Subcutaneous abdominal adipose tissue (tissue), 5 donors: ENCODE measurements around the gene LSAMP.

Source experiments
- H3K27ac ChIP-seq: one replicate; pipeline ENCODE4 v1.7.0; 2013; ENCODE audit warnings: low read depth, mild to moderate bottlenecking, inconsistent platforms, low read length, moderate library complexity
- H3K27me3 ChIP-seq, 5 donors: one replicate each; pipeline ENCODE4 v1.7.0; 2013; ENCODE audit warnings: low read length in 5 of 5, inconsistent platforms in 1 of 5; ENCODE audit not compliant: control insufficient read depth in 5 of 5, insufficient read depth in 4 of 5
- H3K36me3 ChIP-seq, 5 donors: one replicate each; pipeline ENCODE4 v1.7.0; 2013; ENCODE audit warnings: low read length in 5 of 5; ENCODE audit not compliant: control insufficient read depth in 5 of 5, insufficient read depth in 5 of 5
- H3K4me1 ChIP-seq, 5 donors: one replicate each; pipeline ENCODE4 v1.7.0; 2013; ENCODE audit warnings: low read length in 5 of 5, mild to moderate bottlenecking in 3 of 5, moderate library complexity in 1 of 5; ENCODE audit not compliant: control insufficient read depth in 5 of 5, insufficient read depth in 5 of 5
- H3K4me3 ChIP-seq, 5 donors: one replicate each; pipeline ENCODE4 v1.7.0; 2013; ENCODE audit warnings: low read length in 5 of 5, low read depth in 1 of 5
- H3K9ac ChIP-seq, 5 donors: one replicate each; pipeline ENCODE4 v1.7.0; 2013; ENCODE audit warnings: low read length in 5 of 5, mild to moderate bottlenecking in 4 of 5, moderate library complexity in 3 of 5
- H3K9me3 ChIP-seq, 5 donors: one replicate each; pipeline ENCODE4 v1.7.0; 2013; ENCODE audit warnings: low read length in 5 of 5; ENCODE audit not compliant: control insufficient read depth in 5 of 5
- donor health status: healthy.
- donor health status: healthy.
- donor health status: healthy.
- donor health status: healthy.
- donor health status: healthy.

LSAMP gene

GRCh38 chr3:115930922-115931321 lies 514.4 kb downstream of the LSAMP start:
- Histone ChIP-seq H3K9me3 (no peaks in the 10 kb centered on the region), H3K4me1 (peaks cover 0 to 1% (median 0%) of the 10 kb centered on the region in 5 donors), H3K4me3 (no peak overlapping the region), H3K27me3 (no peaks in the 10 kb centered on the region), H3K9ac (no peak overlapping the region), H3K36me3 (no peaks in the 10 kb centered on the region), H3K27ac (no peak overlapping the region)

GRCh38 chr3:115930168-115930567 lies 515.1 kb downstream of the LSAMP start:
- Histone ChIP-seq H3K4me3 (no peak overlapping the region), H3K27ac (no peak overlapping the region), H3K9me3 (no peaks in the 10 kb centered on the region), H3K4me1 (peaks cover 0 to 1% (median 0%) of the 10 kb centered on the region in 5 donors), H3K9ac (no peak overlapping the region), H3K36me3 (no peaks in the 10 kb centered on the region), H3K27me3 (no peaks in the 10 kb centered on the region)

- Histone ChIP-seq H3K36me3 (no peaks in the 10 kb centered on the region), H3K9ac (no peak overlapping the region), H3K4me1 (peaks cover 0 to 1% (median 0%) of the 10 kb centered on the region in 5 donors), H3K4me3 (no peak overlapping the region), H3K27ac (no peak overlapping the region), H3K27me3 (no peaks in the 10 kb centered on the region), H3K9me3 (no peaks in the 10 kb centered on the region)
These were observed 516.9 kb downstream of the LSAMP start for GRCh38 chr3:115928376-115928775.

GRCh38 chr3:115927197-115927596 lies 518.1 kb downstream of the LSAMP start:
- Histone ChIP-seq H3K36me3 (no peaks in the 10 kb centered on the region), H3K27ac (no peak overlapping the region), H3K4me3 (no peak overlapping the region)

GRCh38 chr3:115922681-115923347 lies 522.5 kb downstream of the LSAMP start:
- no peaks in the 10 kb centered on the region for H3K27me3 ChIP-seq
- no peak overlapping the region for H3K4me3 ChIP-seq
- H3K9me3 ChIP-seq: peaks cover 0 to 9% (median 0%) of the 10 kb centered on the region in 5 donors
- no peaks in the 10 kb centered on the region for H3K36me3 ChIP-seq
- peaks cover 0 to 1% (median 0%) of the 10 kb centered on the region in 5 donors for H3K4me1 ChIP-seq
- no peak overlapping the region for H3K27ac ChIP-seq
- no peak overlapping the region for H3K9ac ChIP-seq

More at GRCh38 chr3:115927197-115927596, 518.1 kb downstream of the LSAMP start:
- H3K9ac ChIP-seq: no peak overlapping the region
- H3K27me3 ChIP-seq: no peaks in the 10 kb centered on the region
- peaks cover 0 to 1% (median 0%) of the 10 kb centered on the region in 5 donors for H3K4me1 ChIP-seq
- peaks cover 0 to 2% (median 0%) of the 10 kb centered on the region in 5 donors for H3K9me3 ChIP-seq

GRCh38 chr3:115921711-115922110 lies 523.6 kb downstream of the LSAMP start:
- Histone ChIP-seq H3K27me3 (no peaks in the 10 kb centered on the region), H3K9ac (no peak overlapping the region), H3K36me3 (no peaks in the 10 kb centered on the region), H3K27ac (no peak overlapping the region), H3K9me3 (peaks cover 0 to 9% (median 0%) of the 10 kb centered on the region in 5 donors), H3K4me3 (no peak overlapping the region), H3K4me1 (peaks cover 0 to 1% (median 0%) of the 10 kb centered on the region in 5 donors)

GRCh38 chr3:115918900-115919299 lies 526.4 kb downstream of the LSAMP start:
- H3K4me3 ChIP-seq: no peak overlapping the region
- peaks cover 0 to 9% (median 0%) of the 10 kb centered on the region in 5 donors for H3K9me3 ChIP-seq
- no peak overlapping the region for H3K27ac ChIP-seq
- H3K9ac ChIP-seq: no peak overlapping the region
- no peaks in the 10 kb centered on the region for H3K36me3 ChIP-seq
- no peaks in the 10 kb centered on the region for H3K27me3 ChIP-seq
- H3K4me1 ChIP-seq: no peaks in the 10 kb centered on the region

- no peak overlapping the region for H3K4me3 ChIP-seq
- H3K27ac ChIP-seq: no peak overlapping the region
These were observed 528.4 kb downstream of the LSAMP start for GRCh38 chr3:115916866-115917265.

GRCh38 chr3:115915061-115915460 lies 530.2 kb downstream of the LSAMP start:
- Histone ChIP-seq H3K9me3 (no peaks in the 10 kb centered on the region), H3K9ac (no peak overlapping the region), H3K27me3 (no peaks in the 10 kb centered on the region), H3K4me1 (peaks cover 0 to 6% (median 0%) of the 10 kb centered on the region in 5 donors), H3K27ac (no peak overlapping the region), H3K4me3 (no peak overlapping the region), H3K36me3 (no peaks in the 10 kb centered on the region)

More at GRCh38 chr3:115916866-115917265, 528.4 kb downstream of the LSAMP start:
- no peaks in the 10 kb centered on the region for H3K27me3 ChIP-seq
- H3K36me3 ChIP-seq: no peaks in the 10 kb centered on the region
- H3K9me3 ChIP-seq: peaks cover 0 to 7% (median 0%) of the 10 kb centered on the region in 5 donors
- H3K4me1 ChIP-seq: peaks cover 0 to 6% (median 0%) of the 10 kb centered on the region in 5 donors
- H3K9ac ChIP-seq: no peak overlapping the region

- no peaks in the 10 kb centered on the region for H3K27me3 ChIP-seq
- peaks cover 0 to 6% (median 0%) of the 10 kb centered on the region in 5 donors for H3K4me1 ChIP-seq
- no peak overlapping the region for H3K9ac ChIP-seq
- H3K4me3 ChIP-seq: no peak overlapping the region
- no peaks in the 10 kb centered on the region for H3K36me3 ChIP-seq
- H3K27ac ChIP-seq: no peak overlapping the region
- H3K9me3 ChIP-seq: no peaks in the 10 kb centered on the region
These were observed 532.1 kb downstream of the LSAMP start for GRCh38 chr3:115913069-115913686.
